ENCODE data around the gene MRPL10. TPM values are rescaled to one million over a fixed set of nuclear protein-coding genes. Genes with fewer than 3 reads are reported as not detected.

MRPL10 gene
- total RNA-seq, 1 experiment from 2014 or later = 49.3 TPM

GRCh38 chr17:47816947-47817346 is 14.4 kb downstream of the MRPL10 start:
- H3K4me3 Mint-ChIP-seq (ENCODE audit: unreplicated experiment) = no peak overlapping the region
- POLR2A ChIA-PET = interaction anchor here (0.8 kb wide), 1 partner anchor 78 kb away, joined by 4 read pairs; no protein-coding TSS in a partner anchor

DNA sequence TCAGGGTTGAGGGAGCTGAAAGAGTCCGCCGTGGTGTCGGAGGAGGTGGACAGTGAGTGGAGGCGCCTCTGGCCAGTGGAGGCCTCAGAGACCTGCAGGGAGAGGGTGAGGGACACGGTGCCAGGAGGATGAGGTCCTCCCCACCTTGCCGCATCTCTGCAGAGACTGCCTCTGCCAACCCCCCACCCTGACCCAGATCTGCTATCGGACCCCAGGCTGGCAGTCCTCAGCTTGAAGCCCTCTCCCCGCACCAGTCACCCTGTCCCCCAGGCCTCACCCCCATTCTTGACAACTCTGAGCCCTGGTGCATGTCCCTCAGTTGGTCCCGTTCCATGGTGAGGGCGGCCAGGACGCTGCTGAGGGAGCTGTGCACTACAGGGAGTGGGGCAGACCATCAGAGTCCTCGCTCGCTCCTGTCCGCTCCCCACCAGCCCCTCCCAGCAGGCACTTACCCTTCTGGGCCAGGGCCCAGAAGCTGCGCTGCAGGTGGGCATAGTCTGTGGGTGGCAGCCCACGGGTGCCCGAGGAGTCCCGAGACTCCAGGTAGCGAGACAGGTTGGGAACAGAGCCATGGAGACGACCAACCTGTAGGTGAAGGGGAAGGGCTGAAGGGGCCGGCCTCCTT is 15.1 kb downstream of the MRPL10 start:
- CTCF ChIA-PET = interaction anchor here (0.7 kb wide), 1 partner anchor 15 kb away, joined by 3 read pairs; no protein-coding TSS in a partner anchor
- no TSS peak for BruUV-seq (replicated peaks)

More at GRCh38 chr17:47816947-47817346, 14.4 kb downstream of the MRPL10 start:
- no TSS peak for BruUV-seq (replicated peaks)
- Mint-ChIP-seq H3K27ac (ENCODE audit: low read depth, unreplicated experiment) (no peak overlapping the region), H3K36me3 (ENCODE audit: insufficient read depth, unreplicated experiment) (peaks cover 16% of the 10 kb centered on the region), H3K27me3 (ENCODE audit: insufficient read depth, unreplicated experiment) (no peaks in the 10 kb centered on the region), H3K4me1 (ENCODE audit: insufficient read depth, unreplicated experiment) (peaks cover 18% of the 10 kb centered on the region), H3K9me3 (ENCODE audit: unreplicated experiment) (no peaks in the 10 kb centered on the region)
- TF ChIP-seq, protein P1, sequence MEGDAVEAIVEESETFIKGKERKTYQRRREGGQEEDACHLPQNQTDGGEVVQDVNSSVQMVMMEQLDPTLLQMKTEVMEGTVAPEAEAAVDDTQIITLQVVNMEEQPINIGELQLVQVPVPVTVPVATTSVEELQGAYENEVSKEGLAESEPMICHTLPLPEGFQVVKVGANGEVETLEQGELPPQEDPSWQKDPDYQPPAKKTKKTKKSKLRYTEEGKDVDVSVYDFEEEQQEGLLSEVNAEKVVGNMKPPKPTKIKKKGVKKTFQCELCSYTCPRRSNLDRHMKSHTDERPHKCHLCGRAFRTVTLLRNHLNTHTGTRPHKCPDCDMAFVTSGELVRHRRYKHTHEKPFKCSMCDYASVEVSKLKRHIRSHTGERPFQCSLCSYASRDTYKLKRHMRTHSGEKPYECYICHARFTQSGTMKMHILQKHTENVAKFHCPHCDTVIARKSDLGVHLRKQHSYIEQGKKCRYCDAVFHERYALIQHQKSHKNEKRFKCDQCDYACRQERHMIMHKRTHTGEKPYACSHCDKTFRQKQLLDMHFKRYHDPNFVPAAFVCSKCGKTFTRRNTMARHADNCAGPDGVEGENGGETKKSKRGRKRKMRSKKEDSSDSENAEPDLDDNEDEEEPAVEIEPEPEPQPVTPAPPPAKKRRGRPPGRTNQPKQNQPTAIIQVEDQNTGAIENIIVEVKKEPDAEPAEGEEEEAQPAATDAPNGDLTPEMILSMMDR (IDR thresholded peaks at IDR 0.05; ENCODE audit: unreplicated experiment) = no peak
- no peak for DNase-seq (ENCODE audit: unreplicated experiment)
- CTCF ChIA-PET = no interaction called here
- intact Hi-C loops (cut with micrococcal nuclease) = no loop called here

GRCh38 chr17:47815106-47815918 is 16.0 kb downstream of the MRPL10 start:
- BruUV-seq (replicated peaks) = no TSS peak
- Mint-ChIP-seq H3K36me3 (ENCODE audit: insufficient read depth, unreplicated experiment) (peaks cover 16% of the 10 kb centered on the region), H3K9me3 (ENCODE audit: unreplicated experiment) (no peaks in the 10 kb centered on the region), H3K4me1 (ENCODE audit: insufficient read depth, unreplicated experiment) (peaks cover 22% of the 10 kb centered on the region), H3K27ac (ENCODE audit: low read depth, unreplicated experiment) (no peak overlapping the region), H3K4me3 (ENCODE audit: unreplicated experiment) (no peak overlapping the region), H3K27me3 (ENCODE audit: insufficient read depth, unreplicated experiment) (no peaks in the 10 kb centered on the region)
- DNase-seq (ENCODE audit: unreplicated experiment) = no peak
- ChIA-PET CTCF (no interaction called here), POLR2A (interaction anchor here (0.7 kb wide), 1 partner anchor 16 kb away, joined by 4 read pairs; the partner anchor contains the start of genes LRRC46 and MRPL10)
- TF ChIP-seq, protein P1 (IDR thresholded peaks at IDR 0.05; ENCODE audit: unreplicated experiment) = no peak
- intact Hi-C loops (cut with micrococcal nuclease) = no loop called here

More for the DNA sequence above, 15.1 kb downstream of the MRPL10 start:
- Mint-ChIP-seq H3K27me3 (ENCODE audit: insufficient read depth, unreplicated experiment) (no peaks in the 10 kb centered on the region), H3K4me3 (ENCODE audit: unreplicated experiment) (no peak overlapping the region), H3K4me1 (ENCODE audit: insufficient read depth, unreplicated experiment) (peaks cover 22% of the 10 kb centered on the region), H3K27ac (ENCODE audit: low read depth, unreplicated experiment) (no peak overlapping the region), H3K36me3 (ENCODE audit: insufficient read depth, unreplicated experiment) (peaks cover 16% of the 10 kb centered on the region), H3K9me3 (ENCODE audit: unreplicated experiment) (no peaks in the 10 kb centered on the region)
- intact Hi-C loops (cut with micrococcal nuclease) = no loop called here
- no peak for DNase-seq (ENCODE audit: unreplicated experiment)
- TF ChIP-seq, protein P1 (IDR thresholded peaks at IDR 0.05; ENCODE audit: unreplicated experiment) = no peak
- POLR2A ChIA-PET = no interaction called here

- H3K4me1 Mint-ChIP-seq (ENCODE audit: insufficient read depth, unreplicated experiment) = peaks cover 23% of the 10 kb centered on the region
- TF ChIP-seq, protein P1 (IDR thresholded peaks at IDR 0.05; ENCODE audit: unreplicated experiment) = no peak
- ChIA-PET POLR2A (no interaction called here), CTCF (no interaction called here)
- H3K36me3 Mint-ChIP-seq (ENCODE audit: insufficient read depth, unreplicated experiment) = peaks cover 9% of the 10 kb centered on the region
- H3K4me3 Mint-ChIP-seq (ENCODE audit: unreplicated experiment) = no peak overlapping the region
- DNase-seq (ENCODE audit: unreplicated experiment) = no peak
- H3K9me3 Mint-ChIP-seq (ENCODE audit: unreplicated experiment) = no peaks in the 10 kb centered on the region
- H3K27me3 Mint-ChIP-seq (ENCODE audit: insufficient read depth, unreplicated experiment) = no peaks in the 10 kb centered on the region
- BruUV-seq (replicated peaks) = no TSS peak
- H3K27ac Mint-ChIP-seq (ENCODE audit: low read depth, unreplicated experiment) = no peak overlapping the region
- intact Hi-C loops (cut with micrococcal nuclease) = no loop called here
These were observed 17.8 kb downstream of the MRPL10 start for GRCh38 chr17:47813512-47814031.
